ENCODE data around the gene PTPN1.

PTPN1 gene

DNA sequence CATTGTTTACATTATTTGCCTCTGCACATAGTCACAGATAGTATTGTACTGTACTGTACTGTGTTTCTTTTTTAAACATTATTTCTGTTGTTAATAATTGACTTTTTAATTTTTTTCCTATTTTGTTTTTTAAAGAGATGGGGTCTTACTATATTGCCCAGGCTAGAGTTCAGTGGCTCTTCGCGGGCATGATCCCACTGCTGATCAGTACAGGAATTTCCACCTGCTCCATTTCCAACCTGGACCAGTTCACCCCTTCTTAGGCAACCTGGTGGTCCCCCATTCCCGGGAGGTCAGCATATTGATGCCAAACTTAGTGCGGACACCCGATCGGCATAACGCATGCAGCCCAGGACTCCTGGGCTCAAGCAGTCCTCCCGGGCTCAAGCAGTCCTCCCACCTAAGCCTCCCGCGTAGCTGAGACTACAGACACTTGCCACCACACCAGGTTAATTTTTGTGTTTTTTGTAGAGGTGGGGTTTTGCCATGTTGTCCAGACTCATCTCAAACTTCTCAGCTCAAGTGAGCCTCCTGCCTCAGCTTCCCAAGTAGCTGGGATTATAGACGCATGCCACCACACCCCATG is 47.5 kb downstream of the PTPN1 start:
- no peak for DNase-seq (ENCODE audit: low read depth)
- TF ChIP-seq CTCF (conservative IDR thresholded peaks at IDR 0.05; ENCODE audit: low read depth, low read length): no peak
- H3K4me3 ChIP-seq (ENCODE audit: low read depth, low read length): no peak overlapping the region

GRCh38 chr20:50558483-50558925 is 48.3 kb downstream of the PTPN1 start:
- no peak overlapping the region for H3K4me3 ChIP-seq (ENCODE audit: low read depth, low read length)
- no peak for TF ChIP-seq CTCF (conservative IDR thresholded peaks at IDR 0.05; ENCODE audit: low read depth, low read length)
- peak; percentile 77 for DNase-seq (ENCODE audit: low read depth)

DNA sequence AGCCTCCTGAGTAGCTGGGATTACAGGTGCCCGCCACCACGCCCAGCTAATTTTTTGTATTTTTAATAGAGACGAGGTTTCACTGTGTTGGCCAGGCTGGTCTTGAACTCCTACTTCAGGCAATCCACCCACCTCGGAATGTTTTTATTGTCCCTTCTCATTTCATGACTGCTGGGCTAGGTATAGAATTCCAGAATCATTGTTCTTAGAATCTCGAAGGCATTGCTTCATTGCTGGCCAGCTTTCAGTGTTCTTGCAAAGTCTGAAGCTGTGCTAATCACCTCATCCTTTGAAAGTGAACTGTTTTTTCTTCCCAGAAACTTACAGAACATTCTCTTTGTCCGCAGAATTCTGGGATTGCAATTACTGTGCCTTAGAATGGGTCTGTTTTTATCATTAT is 49.0 kb downstream of the PTPN1 start:
- no peak overlapping the region for H3K4me3 ChIP-seq (ENCODE audit: low read depth, low read length)
- DNase-seq (ENCODE audit: low read depth): no peak
- no peak for TF ChIP-seq CTCF (conservative IDR thresholded peaks at IDR 0.05; ENCODE audit: low read depth, low read length)

GRCh38 chr20:50559856-50560638 is 49.9 kb downstream of the PTPN1 start:
- H3K4me3 ChIP-seq (ENCODE audit: low read depth, low read length): no peak overlapping the region
- TF ChIP-seq CTCF (conservative IDR thresholded peaks at IDR 0.05; ENCODE audit: low read depth, low read length): no peak
- DNase-seq (ENCODE audit: low read depth): no peak

GRCh38 chr20:50560867-50561266 is 50.7 kb downstream of the PTPN1 start:
- H3K4me3 ChIP-seq (ENCODE audit: low read depth, low read length): no peak overlapping the region
- DNase-seq (ENCODE audit: low read depth): no peak
- no peak for TF ChIP-seq CTCF (conservative IDR thresholded peaks at IDR 0.05; ENCODE audit: low read depth, low read length)

DNA sequence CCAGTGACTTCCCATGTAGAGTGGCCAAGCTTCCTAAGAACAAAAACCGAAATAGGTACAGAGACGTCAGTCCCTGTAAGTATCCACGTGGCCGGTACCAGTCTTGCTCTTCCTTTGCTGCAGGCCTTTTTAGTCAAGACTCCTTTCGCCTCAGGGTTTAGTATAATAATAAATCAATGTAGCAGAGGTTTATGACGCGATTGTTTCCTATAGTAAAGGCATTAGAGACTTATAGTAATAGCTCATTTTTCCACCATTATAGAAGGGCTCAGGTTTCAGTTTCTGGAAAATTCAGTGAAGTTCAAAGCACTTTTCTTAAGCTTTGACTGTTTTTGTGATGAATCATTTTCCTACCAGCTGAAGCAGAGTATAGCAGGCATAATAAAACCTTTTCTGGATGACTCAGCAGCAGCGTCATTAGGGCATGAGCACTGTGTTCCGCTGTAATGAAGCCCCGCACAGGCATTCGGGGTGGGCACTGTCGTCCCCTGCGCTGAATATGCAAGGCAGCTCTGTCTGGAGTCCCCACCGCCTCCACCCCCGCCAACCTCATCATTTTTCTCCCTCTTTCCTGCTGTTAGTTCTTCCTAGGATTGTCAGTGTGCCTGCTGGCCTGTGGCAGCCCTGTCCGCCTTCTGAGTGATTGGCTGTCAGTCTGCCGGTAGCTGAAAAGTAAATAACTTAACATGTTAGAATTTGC is 51.3 kb downstream of the PTPN1 start:
- DNase-seq (ENCODE audit: low read depth): peak; percentile 96
- TF ChIP-seq CTCF (conservative IDR thresholded peaks at IDR 0.05; ENCODE audit: low read depth, low read length): no peak
- H3K4me3 ChIP-seq (ENCODE audit: low read depth, low read length): peak overlapping the region; percentile 9

Measured in choroid plexus epithelial cell (primary cell).